Measurements from ENCODE around the gene SIGLEC6.

DNA sequence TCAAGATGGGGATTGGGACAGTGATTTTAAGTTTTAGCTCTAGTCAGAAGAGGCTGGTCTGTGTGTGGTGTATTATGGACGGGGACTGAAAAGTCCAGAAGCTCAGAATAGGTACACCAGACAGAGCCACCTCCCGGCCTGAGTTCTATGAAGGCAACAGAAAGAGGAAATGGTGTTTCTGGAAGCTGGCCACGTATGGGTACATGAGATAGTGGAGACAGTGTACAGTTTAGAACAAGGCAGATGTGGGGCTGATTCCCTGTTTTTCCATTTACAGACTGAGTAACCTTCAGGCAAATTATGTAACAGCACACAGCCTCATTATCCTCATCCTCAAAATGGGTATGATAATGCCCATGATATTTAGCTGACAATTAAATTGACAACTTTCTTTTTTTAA is 40.9 kb upstream of the SIGLEC6 start:
- TF ChIP-seq CTCF (IDR thresholded peaks at IDR 0.05) (no peak), POLR2A (IDR thresholded peaks at IDR 0.05) (no peak)
